MM.1S (cell line): ENCODE measurements around the gene CDK11B.

Source experiments
- DNase-seq: peaks from one replicate; pipeline ENCODE4 v3.0.0-alpha.2; 2015
- H2AFZ ChIP-seq: fragments of 300-600 bp; sonication (generic); 2 replicates; pipeline ENCODE4 v1.6.0; 2016; ENCODE audit warnings: antibody characterized with exemption, low read length
- H3F3A ChIP-seq: fragments of 300-600 bp; sonication (generic); 2 replicates; pipeline ENCODE4 v1.6.1; 2016; ENCODE audit warnings: mild to moderate bottlenecking, antibody characterized with exemption, low read length, moderate library complexity, mixed read lengths; ENCODE audit not compliant: insufficient read depth
- H3K27ac ChIP-seq: fragments of 300-600 bp; sonication (generic); 2 replicates; pipeline ENCODE4 v1.5.1; 2016; ENCODE audit warnings: mild to moderate bottlenecking, low read length
- H3K27me3 ChIP-seq: fragments of 300-600 bp; sonication (generic); replicated peaks from 2 replicates; pipeline ENCODE4 v1.6.0; 2016; ENCODE audit warnings: low read length; ENCODE audit not compliant: insufficient read depth
- H3K36me3 ChIP-seq: fragments of 300-600 bp; sonication (generic); replicated peaks from 2 replicates; pipeline ENCODE4 v1.6.1; 2016; ENCODE audit warnings: mild to moderate bottlenecking, low read length, mixed read lengths; ENCODE audit not compliant: insufficient read depth
- H3K4me1 ChIP-seq: fragments of 300-600 bp; sonication (generic); 2 replicates; pipeline ENCODE4 v1.6.1; 2016; ENCODE audit warnings: low read length, mixed read lengths
- H3K4me2 ChIP-seq: fragments of 300-600 bp; sonication (generic); 2 replicates; pipeline ENCODE4 v1.6.0; 2016; ENCODE audit warnings: low read depth, low read length
- H3K4me3 ChIP-seq: fragments of 300-600 bp; sonication (generic); 2 replicates; pipeline ENCODE4 v1.5.1; 2016; ENCODE audit warnings: low read length, mixed read lengths
- H3K79me2 ChIP-seq: fragments of 300-600 bp; sonication (generic); 2 replicates; pipeline ENCODE4 v1.6.1; 2016; ENCODE audit warnings: mixed run types, low read length, mixed read lengths
- H3K9ac ChIP-seq: fragments of 300-600 bp; sonication (generic); 2 replicates; pipeline ENCODE4 v1.6.1; 2016; ENCODE audit warnings: low read length, mixed read lengths
- H3K9me2 ChIP-seq: fragments of 300-600 bp; sonication (generic); replicated peaks from 2 replicates; pipeline ENCODE4 v1.6.1; 2016; ENCODE audit warnings: mild to moderate bottlenecking, low read length, mixed read lengths; ENCODE audit not compliant: insufficient read depth
- H3K9me3 ChIP-seq: fragments of 300-600 bp; sonication (generic); replicated peaks from 2 replicates; pipeline ENCODE4 v1.6.1; 2016; ENCODE audit warnings: mild to moderate bottlenecking, low read length, mixed read lengths; ENCODE audit not compliant: insufficient read depth
- H4K20me1 ChIP-seq: fragments of 300-600 bp; sonication (generic); 2 replicates; pipeline ENCODE4 v1.6.1; 2016; ENCODE audit warnings: mild to moderate bottlenecking, low read length, moderate library complexity, mixed read lengths; ENCODE audit not compliant: insufficient read depth
- CTCF ChIP-seq: fragments of 300-600 bp; sonication (generic); IDR thresholded peaks from 2 replicates; pipeline ENCODE4 v1.5.1; 2016; ENCODE audit warnings: antibody characterized with exemption, low read length, mixed read lengths
- EZH2 ChIP-seq: fragments of 300-600 bp; sonication (generic); optimal IDR thresholded peaks from 2 replicates; pipeline ENCODE3; 2017; ENCODE audit warnings: low read depth, mild to moderate bottlenecking, antibody characterized with exemption, low read length, mixed read lengths
- EZH2phosphoT487 ChIP-seq: fragments of 300-600 bp; sonication (generic); IDR thresholded peaks from 2 replicates; pipeline ENCODE4 v1.6.1; 2018; ENCODE audit warnings: antibody characterized with exemption, low read length

The CDK11B gene

GRCh38 chr1:1615256-1616044, 43.4 kb downstream of the CDK11B start, which contains the start of gene MIB2:
MIB2 (plus strand) TSS chr1:1615500; CDS start chr1:1623453, 7,953 bp downstream.
- Histone ChIP-seq H3K9me3 (no peaks in the 10 kb centered on the region), H3K27ac (peak within 1 kb of the TSS; percentile 100), H3K79me2 (peaks cover 23% of the 10 kb centered on the region), H3K9me2 (no peaks in the 10 kb centered on the region), H3K4me2 (peak within 1 kb of the TSS; percentile 97), H3K36me3 (no peaks in the 10 kb centered on the region), H3K4me1 (peaks cover 9% of the 10 kb centered on the region), H2AFZ (peak within 1 kb of the TSS; percentile 71), H3F3A (peaks cover 3% of the 10 kb centered on the region; the same call in 1 of the 2 replicates), H3K27me3 (no peaks in the 10 kb centered on the region), H3K9ac (peak within 1 kb of the TSS; percentile 100), H4K20me1 (no peaks in the 10 kb centered on the region), H3K4me3 (peak within 1 kb of the TSS; percentile 98)
- DNase-seq = peak; percentile 99
- TF ChIP-seq CTCF = no peak
- TF ChIP-seq EZH2phosphoT487 = no peak
- no peak for TF ChIP-seq EZH2

DNA sequence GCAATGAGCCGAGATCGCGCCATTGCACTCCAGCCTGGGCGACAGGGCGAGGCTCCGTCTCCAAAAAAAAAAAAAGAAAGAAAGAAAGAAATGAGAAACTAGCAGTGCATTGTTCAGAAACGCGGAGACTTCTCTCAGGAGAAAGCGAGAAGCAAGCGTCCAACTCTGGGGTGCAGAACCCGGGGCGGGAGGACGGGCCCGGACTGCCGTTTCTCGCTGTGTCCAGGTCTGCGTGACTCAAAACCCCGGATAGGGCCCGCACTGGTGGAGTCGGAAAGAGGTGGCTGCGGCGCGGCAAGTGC, 43.9 kb downstream of the CDK11B start:
- peaks cover 14% of the 10 kb centered on the region for H3K4me1 ChIP-seq
- no peaks in the 10 kb centered on the region for H3K36me3 ChIP-seq
- H2AFZ ChIP-seq = peak overlapping the region; percentile 71
- TF ChIP-seq CTCF = no peak
- no peak for TF ChIP-seq EZH2
- no peak for TF ChIP-seq EZH2phosphoT487
- peak overlapping the region; percentile 94 for H3K4me2 ChIP-seq
- no peak for DNase-seq
- H3K9ac ChIP-seq = peak overlapping the region; percentile 100
- H3F3A ChIP-seq = peaks cover 8% of the 10 kb centered on the region; the same call in 1 of the 2 replicates
- peak overlapping the region; percentile 98 for H3K4me3 ChIP-seq
- H3K27me3 ChIP-seq = no peaks in the 10 kb centered on the region
- H3K27ac ChIP-seq = peak overlapping the region; percentile 100; the same call in 1 of the 2 replicates
- H3K79me2 ChIP-seq = peaks cover 23% of the 10 kb centered on the region
- H4K20me1 ChIP-seq = no peaks in the 10 kb centered on the region
- no peaks in the 10 kb centered on the region for H3K9me3 ChIP-seq
- no peaks in the 10 kb centered on the region for H3K9me2 ChIP-seq

DNA sequence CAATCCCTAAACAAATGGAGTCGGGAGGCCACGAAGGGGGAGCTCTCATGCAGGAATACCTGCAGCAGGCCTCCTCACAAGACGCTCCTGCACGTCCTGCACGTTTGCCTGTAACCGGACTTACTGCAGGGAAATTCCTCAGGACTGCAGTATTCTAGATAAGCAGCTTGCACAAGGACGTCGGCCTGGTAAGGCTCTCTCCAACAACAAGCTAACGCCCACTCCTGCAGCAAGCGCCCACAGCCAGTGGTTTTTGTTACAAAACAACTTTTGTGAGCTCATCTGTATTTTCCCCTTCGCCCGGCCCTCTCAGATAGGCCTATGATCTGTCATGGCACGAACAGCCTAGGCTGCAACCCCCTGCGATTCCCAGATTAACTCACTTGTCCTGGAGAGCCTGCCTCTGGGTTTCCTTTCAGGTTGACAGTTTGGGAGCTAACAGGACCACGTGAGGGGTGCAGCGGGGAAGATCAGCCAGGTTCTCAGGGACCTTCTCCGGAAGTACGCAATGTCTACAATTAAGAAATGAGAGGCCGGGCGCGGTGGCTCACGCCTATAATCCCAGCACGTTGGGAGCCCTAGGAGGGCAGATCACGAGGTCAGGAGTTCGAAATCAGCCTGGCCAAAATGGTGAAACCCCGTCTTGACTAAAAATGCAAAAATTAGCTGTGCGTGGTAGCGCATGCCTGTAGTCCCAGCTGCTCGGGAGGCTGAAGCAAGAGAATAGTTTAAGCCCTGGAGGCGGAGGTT, 44.4 kb downstream of the CDK11B start:
- peaks cover 19% of the 10 kb centered on the region for H3K4me1 ChIP-seq
- TF ChIP-seq CTCF (no peak), EZH2 (no peak), EZH2phosphoT487 (no peak)
- peak overlapping the region; percentile 71 for H2AFZ ChIP-seq
- peaks cover 23% of the 10 kb centered on the region for H3K79me2 ChIP-seq
- no peaks in the 10 kb centered on the region for H4K20me1 ChIP-seq
- no peak for DNase-seq
- no peaks in the 10 kb centered on the region for H3K9me2 ChIP-seq
- no peaks in the 10 kb centered on the region for H3K36me3 ChIP-seq
- no peaks in the 10 kb centered on the region for H3K9me3 ChIP-seq
- peak overlapping the region; percentile 100 for H3K9ac ChIP-seq
- H3F3A ChIP-seq = peaks cover 12% of the 10 kb centered on the region; the same call in 1 of the 2 replicates
- H3K27me3 ChIP-seq = no peaks in the 10 kb centered on the region
- H3K4me3 ChIP-seq = peak overlapping the region; percentile 98
- peak overlapping the region; percentile 94 for H3K4me2 ChIP-seq
- H3K27ac ChIP-seq = peak overlapping the region; percentile 100; the same call in 1 of the 2 replicates
